MCF 10A (cell line): ENCODE results near the gene TEX19. TPM values are rescaled to one million over a fixed set of nuclear protein-coding genes. Genes with fewer than 3 reads are reported as not detected.
"Not testable (repeated sequence)": the region's sequence is repeated elsewhere in the genome, so short reads cannot be mapped to it uniquely, and the experiment has no call there.

ENCODE experiments used
- BruUV-seq: library from RNA; stranded (reverse); fragments of 400-500 nt; replicated peaks from 2 replicates; lab custom pipeline; 2021; lab: Mats Ljungman, UMichigan
- CTCF ChIA-PET: fragments of 300-600 bp; sonication (Branson Sonifier 250); formaldehyde crosslinking; extraction: SDS; loops from one replicate; lab custom pipeline; 2021; ENCODE audit warnings: antibody characterized with exemption, inconsistent platforms; lab: Yijun Ruan, JAX
- POLR2A ChIA-PET: fragments of 300-600, 350-650 bp; sonication (Branson Sonifier 250); formaldehyde crosslinking; extraction: SDS; loops from one replicate; lab custom pipeline; 2020; ENCODE audit warnings: antibody characterized with exemption, inconsistent platforms; lab: Yijun Ruan, JAX
- DNase-seq: peaks from one replicate; pipeline ENCODE4 v3.0.0-alpha.2; 2018; ENCODE audit not compliant: unreplicated experiment
- H3K27ac Mint-ChIP-seq: one replicate; pipeline ENCODE4 v1.8.0; 2022; ENCODE audit warnings: mild to moderate bottlenecking, low read depth, mixed read lengths; ENCODE audit not compliant: unreplicated experiment
- H3K27me3 Mint-ChIP-seq: one replicate; pipeline ENCODE4 v1.8.0; 2022; ENCODE audit warnings: mixed read lengths; ENCODE audit not compliant: insufficient read depth, unreplicated experiment
- H3K36me3 Mint-ChIP-seq: one replicate; pipeline ENCODE4 v1.8.0; 2022; ENCODE audit warnings: mild to moderate bottlenecking, moderate library complexity, mixed read lengths; ENCODE audit not compliant: insufficient read depth, unreplicated experiment
- H3K4me1 Mint-ChIP-seq: one replicate; pipeline ENCODE4 v1.8.0; 2022; ENCODE audit warnings: mixed read lengths; ENCODE audit not compliant: insufficient read depth, unreplicated experiment
- H3K4me3 Mint-ChIP-seq: one replicate; pipeline ENCODE4 v1.8.0; 2022; ENCODE audit warnings: mild to moderate bottlenecking, moderate library complexity, mixed read lengths; ENCODE audit not compliant: unreplicated experiment
- H3K9me3 Mint-ChIP-seq: one replicate; pipeline ENCODE4 v1.8.0; 2022; ENCODE audit warnings: mixed read lengths; ENCODE audit not compliant: unreplicated experiment
- CTCF ChIP-seq: fragments of 200-600 bp; IDR thresholded peaks from one replicate; pipeline ENCODE4 v1.8.0; 2022; ENCODE audit warnings: antibody characterized with exemption, mild to moderate bottlenecking; ENCODE audit not compliant: unreplicated experiment
- intact Hi-C: fragments of 100-400 bp; cut with micrococcal nuclease; formaldehyde crosslinking; loops from 2 replicates; pipeline ENCODE4 v1.14.1; 2022
- total RNA-seq: library from RNA; stranded (reverse); gene quantifications from 2 replicates; pipeline ENCODE4 v1.2.3, GENCODE V29; 2022

The TEX19 gene
- total RNA-seq, 1 experiment from 2014 or later, result not detected

GRCh38 chr17:82408288-82408937 is 49.4 kb downstream of the TEX19 start:
- Mint-ChIP-seq H3K4me1 (no peaks in the 10 kb centered on the region), H3K4me3 (no peak overlapping the region), H3K27ac (no peak overlapping the region), H3K27me3 (no peaks in the 10 kb centered on the region), H3K36me3 (peaks cover 32% of the 10 kb centered on the region), H3K9me3 (no peaks in the 10 kb centered on the region)
- BruUV-seq, result no TSS peak
- intact Hi-C loops, result no loop called here
- no peak for TF ChIP-seq CTCF
- CTCF ChIA-PET, result no interaction called here
- POLR2A ChIA-PET, result no interaction called here
- DNase-seq, result no peak

DNA sequence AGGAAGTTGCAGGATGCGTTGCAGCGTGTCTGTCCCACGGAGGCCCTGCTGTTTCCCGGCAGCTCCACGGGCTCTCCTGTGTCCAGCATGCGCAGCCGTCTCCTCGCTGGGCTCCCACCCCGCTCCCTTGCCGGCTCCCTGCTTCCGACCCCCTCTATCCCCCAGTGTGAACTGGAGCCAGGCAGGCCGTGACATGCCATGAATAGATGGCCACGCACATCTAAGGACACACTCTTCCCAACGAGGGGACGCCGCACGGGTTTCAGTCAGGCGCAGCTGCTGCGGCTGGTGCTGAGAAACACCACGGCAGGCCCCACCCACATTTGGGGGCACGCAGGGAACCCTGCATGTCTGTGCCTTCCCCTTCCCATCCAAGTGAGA is 49.9 kb downstream of the TEX19 start:
- no TSS peak for BruUV-seq
- ChIA-PET CTCF (no interaction called here), POLR2A (no interaction called here)
- no peak for DNase-seq
- Mint-ChIP-seq H3K4me3 (no peak overlapping the region), H3K27me3 (no peaks in the 10 kb centered on the region), H3K36me3 (peaks cover 28% of the 10 kb centered on the region), H3K9me3 (no peaks in the 10 kb centered on the region), H3K27ac (no peak overlapping the region), H3K4me1 (no peaks in the 10 kb centered on the region)
- TF ChIP-seq CTCF, result no peak
- intact Hi-C loops, result no loop called here

GRCh38 chr17:82410014-82410716 is 51.1 kb downstream of the TEX19 start:
- H3K4me3 Mint-ChIP-seq, result no peak overlapping the region
- H3K36me3 Mint-ChIP-seq, result peaks cover 24% of the 10 kb centered on the region
- ChIA-PET CTCF (interaction anchor here (0.6 to 1.3 kb wide), 7 partner anchors 42 to 154 kb away, joined by 3 to 4 read pairs (median 3); no protein-coding TSS in a partner anchor), POLR2A (interaction anchor here (0.6 kb wide), 1 partner anchor 320 kb away, joined by 3 read pairs; no protein-coding TSS in a partner anchor)
- no peak overlapping the region for H3K27ac Mint-ChIP-seq
- no TSS peak for BruUV-seq
- no peak for DNase-seq
- H3K27me3 Mint-ChIP-seq, result no peaks in the 10 kb centered on the region
- no peaks in the 10 kb centered on the region for H3K4me1 Mint-ChIP-seq
- TF ChIP-seq CTCF, result no peak
- intact Hi-C loops, result loop anchor here (10.0 kb wide), 2 partner anchors 115 to 145 kb away; no protein-coding TSS in a partner anchor
- H3K9me3 Mint-ChIP-seq, result no peaks in the 10 kb centered on the region

DNA sequence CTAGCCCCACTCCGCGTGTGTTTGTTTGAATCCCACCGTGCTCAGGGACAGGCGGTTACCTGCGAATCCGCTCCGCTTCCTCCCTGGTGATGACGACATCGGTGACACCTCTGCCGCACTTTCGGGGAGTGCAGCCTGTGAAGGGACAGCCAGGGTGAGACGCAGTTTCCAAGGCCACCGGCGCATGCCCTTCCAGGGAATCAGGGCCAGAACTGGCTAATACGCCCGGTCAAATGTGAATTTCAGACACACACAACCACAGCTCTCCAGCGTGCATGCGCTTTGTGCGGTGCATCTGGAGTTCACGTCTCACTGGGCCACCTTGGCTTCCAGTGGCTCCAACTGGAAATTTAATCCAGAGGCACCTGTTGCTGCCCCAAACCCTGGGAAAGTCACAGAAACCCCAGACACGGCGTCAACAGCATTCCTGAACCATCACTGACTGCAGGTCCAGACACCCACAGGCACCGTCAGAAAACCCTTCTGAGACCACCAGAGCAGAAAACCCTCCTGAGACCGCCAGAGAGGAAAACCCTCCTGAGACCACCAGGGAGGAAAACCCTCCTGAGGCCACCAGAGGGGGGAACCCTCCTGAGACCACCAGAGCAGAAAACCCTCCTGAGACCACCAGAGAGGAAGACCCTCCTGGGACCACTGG is 52.5 kb downstream of the TEX19 start:
- BruUV-seq, result no TSS peak
- no peak for DNase-seq
- H3K4me1 Mint-ChIP-seq, result no peaks in the 10 kb centered on the region
- intact Hi-C loops, result loop anchor here (10.0 kb wide), 2 partner anchors 113 to 143 kb away; no protein-coding TSS in a partner anchor
- H3K4me3 Mint-ChIP-seq, result no peak overlapping the region
- ChIA-PET CTCF (interaction anchor here (0.6 to 1.3 kb wide), 4 partner anchors 22 to 463 kb away, joined by 3 to 4 read pairs (median 3); no protein-coding TSS in a partner anchor), POLR2A (no interaction called here)
- H3K27me3 Mint-ChIP-seq, result no peaks in the 10 kb centered on the region
- peaks cover 24% of the 10 kb centered on the region for H3K36me3 Mint-ChIP-seq
- H3K9me3 Mint-ChIP-seq, result no peaks in the 10 kb centered on the region
- H3K27ac Mint-ChIP-seq, result no peak overlapping the region
- no peak for TF ChIP-seq CTCF

DNA sequence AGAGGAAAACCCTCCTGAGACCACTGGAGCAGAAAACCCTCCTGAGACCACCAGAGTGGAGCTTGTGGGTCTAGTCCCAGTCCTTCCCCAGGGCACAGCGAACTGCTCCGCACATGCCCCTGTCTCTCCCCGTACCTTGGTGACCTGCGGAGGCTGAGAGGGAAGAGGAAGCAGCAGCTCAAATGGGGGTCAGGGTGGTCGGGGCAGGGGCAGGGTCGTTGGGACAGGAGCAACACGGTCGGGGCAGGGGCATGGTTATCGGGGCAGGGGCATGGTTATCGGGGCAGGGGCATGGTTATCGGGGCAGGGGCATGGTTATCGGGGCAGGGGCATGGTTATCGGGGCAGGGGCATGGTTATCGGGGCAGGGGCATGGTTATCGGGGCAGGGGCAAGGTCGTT is 53.0 kb downstream of the TEX19 start:
- BruUV-seq, H3K4me1 Mint-ChIP-seq, H3K4me3 Mint-ChIP-seq, DNase-seq, H3K27me3 Mint-ChIP-seq, H3K27ac Mint-ChIP-seq, POLR2A ChIA-PET, H3K9me3 Mint-ChIP-seq, CTCF ChIA-PET: not testable (repeated sequence)
- peaks cover 24% of the 10 kb centered on the region for H3K36me3 Mint-ChIP-seq
- intact Hi-C loops, result loop anchor here (10.0 kb wide), 2 partner anchors 113 to 143 kb away; no protein-coding TSS in a partner anchor
